Spinal cord (tissue), 10 donors: ENCODE measurements around the gene ADAMTSL1. TPM values are rescaled to one million over a fixed set of nuclear protein-coding genes. Genes with fewer than 3 reads are reported as not detected.

ENCODE experiments used
- DNase-seq, 6 donors: peaks; one replicate each; pipeline versions ENCODE4 v3.0.0 to v3.0.0-alpha.2; 2013 to 2015; ENCODE audit warnings: low spot score in 6 of 6, low read depth in 4 of 6
- H3K27ac ChIP-seq: one replicate; pipeline ENCODE4 v1.5.1; 2013; ENCODE audit warnings: low read depth, low read length, control low read depth
- H3K27me3 ChIP-seq: one replicate; pipeline ENCODE4 v1.6.1; 2013; ENCODE audit warnings: low read length; ENCODE audit not compliant: control insufficient read depth, insufficient read depth
- H3K36me3 ChIP-seq: one replicate; pipeline ENCODE4 v1.6.1; 2013; ENCODE audit warnings: low read length; ENCODE audit not compliant: control insufficient read depth, insufficient read depth
- H3K4me1 ChIP-seq: one replicate; pipeline ENCODE4 v1.6.1; 2013; ENCODE audit warnings: low read length; ENCODE audit not compliant: control insufficient read depth, insufficient read depth
- H3K4me3 ChIP-seq: one replicate; pipeline ENCODE4 v1.5.1; 2013; ENCODE audit warnings: low read depth, low read length, control low read depth
- H3K9me3 ChIP-seq: one replicate; pipeline ENCODE4 v1.6.1; 2013; ENCODE audit warnings: low read length; ENCODE audit not compliant: control insufficient read depth, insufficient read depth
- WGBS: methylation state at CpG from one replicate; pipeline ENCODE4 v1.1.5; 2013; ENCODE audit warnings: missing lambda C conversion rate; ENCODE audit not compliant: insufficient coverage; 5-methylcytosine and 5-hydroxymethylcytosine counted together
- polyA plus RNA-seq, 2 donors: library from polyadenylated mRNA; unstranded; fragments of 120-200 nt; gene quantifications; one replicate each; pipeline ENCODE4 v1.2.1, GENCODE V29; 2013; ENCODE audit not compliant: insufficient read length in 2 of 2
- total RNA-seq, 2 donors: library from RNA; depleted of rRNA in 1 of 2; stranded (reverse); fragments of 120-200 nt in 1 of 2; fragments of >200 nt in 1 of 2; gene quantifications; one replicate each; pipeline versions ENCODE4 v1.2.3 to v1.2.4, GENCODE V29; 2013 to 2014
- donor health status: healthy.

Gene ADAMTSL1
- total and polyA plus RNA-seq, 4 donors = 21.7 to 35.3 (median 28.4) TPM

DNA sequence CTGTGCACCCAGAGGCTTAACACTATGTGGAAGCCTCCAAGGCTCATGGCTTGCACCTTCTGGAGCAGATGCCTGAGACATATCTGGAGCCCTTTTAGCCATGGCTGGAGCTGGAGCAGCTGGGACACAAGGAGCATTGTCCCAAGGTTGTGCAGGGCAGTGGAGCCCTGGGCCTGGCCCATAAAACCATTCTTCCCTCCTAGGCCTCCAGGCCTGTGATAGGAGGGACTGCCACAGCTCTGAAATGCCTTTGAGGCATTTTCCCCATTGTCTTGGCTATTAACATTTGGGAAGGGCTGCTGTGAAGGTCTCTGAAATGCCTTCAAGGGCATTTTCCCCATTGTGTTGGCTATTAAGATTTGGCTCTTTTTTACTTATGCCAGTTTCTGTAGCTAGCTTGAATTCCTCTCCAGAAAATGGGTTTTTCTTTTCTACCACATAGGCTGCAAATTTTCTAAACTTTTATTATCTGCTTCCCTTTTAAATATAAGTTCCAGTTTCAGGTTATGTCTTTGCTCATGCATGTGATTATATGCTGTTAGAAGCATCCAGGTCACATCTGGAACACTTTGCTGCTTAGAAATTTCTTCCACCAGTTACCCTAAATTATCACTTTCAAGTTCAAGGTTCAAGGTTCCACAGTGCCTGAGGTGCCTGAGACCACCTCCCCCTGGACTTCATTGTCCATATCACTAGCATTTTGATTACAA lies 221.2 kb downstream of the ADAMTSL1 start:
- no peaks in the 10 kb centered on the region for H3K36me3 ChIP-seq
- no peak for DNase-seq
- H3K4me1 ChIP-seq = no peaks in the 10 kb centered on the region
- no peaks in the 10 kb centered on the region for H3K27me3 ChIP-seq
- H3K27ac ChIP-seq = no peak overlapping the region
- H3K4me3 ChIP-seq = no peak overlapping the region
- H3K9me3 ChIP-seq = peaks cover 7% of the 10 kb centered on the region

DNA sequence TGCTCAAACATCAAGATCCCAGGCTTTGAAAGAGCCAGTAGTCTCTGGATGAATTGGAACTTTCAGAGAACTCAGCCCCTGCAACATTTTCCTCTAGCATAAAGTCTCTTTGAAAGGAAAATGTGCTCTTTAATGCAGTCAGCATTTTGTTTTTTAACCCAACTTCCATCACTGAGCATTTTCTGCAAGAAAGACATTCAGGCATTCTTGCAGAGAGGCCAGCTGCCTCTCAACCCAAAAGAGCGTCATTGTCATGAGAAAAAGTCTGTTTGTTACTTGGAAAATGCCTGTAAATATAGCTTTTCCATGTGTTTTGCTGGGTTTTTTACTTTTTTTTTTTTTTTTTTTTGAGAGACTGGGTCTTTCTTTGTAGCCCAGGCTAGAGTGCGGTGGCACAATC lies 225.0 kb downstream of the ADAMTSL1 start:
- no CpG with 5 or more reads among the region's 2 CpGs for WGBS
- H3K27ac ChIP-seq = peak overlapping the region; percentile 60
- no peaks in the 10 kb centered on the region for H3K36me3 ChIP-seq

DNA sequence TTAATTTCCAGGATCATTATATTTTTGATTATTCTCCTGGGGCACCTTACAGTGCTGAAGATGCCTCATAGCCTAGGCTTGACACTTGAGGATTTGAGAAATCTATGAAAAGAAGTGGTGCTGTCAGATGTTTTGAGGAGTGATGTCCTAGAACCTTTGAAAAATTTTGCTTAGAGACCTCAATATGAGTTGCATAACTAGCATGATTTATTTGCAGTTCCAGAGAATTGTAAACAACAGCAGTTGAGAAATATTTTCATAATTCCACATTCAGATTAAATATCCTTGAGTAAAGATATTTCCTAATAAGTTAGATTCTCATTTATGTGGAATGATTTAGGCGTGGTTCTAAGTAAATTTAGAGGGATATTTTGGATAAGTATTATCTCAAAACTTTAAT lies 225.8 kb downstream of the ADAMTSL1 start:
- Histone ChIP-seq H3K36me3 (no peaks in the 10 kb centered on the region), H3K4me3 (no peak overlapping the region), H3K27me3 (no peaks in the 10 kb centered on the region), H3K27ac (no peak overlapping the region), H3K4me1 (no peaks in the 10 kb centered on the region), H3K9me3 (peaks cover 4% of the 10 kb centered on the region)
- DNase-seq = no peak
- WGBS = no CpG with 5 or more reads among the region's 1 CpG

More for the DNA sequence above, 225.0 kb downstream of the ADAMTSL1 start:
- Histone ChIP-seq H3K27me3 (no peaks in the 10 kb centered on the region), H3K4me3 (no peak overlapping the region), H3K4me1 (no peaks in the 10 kb centered on the region), H3K9me3 (peaks cover 7% of the 10 kb centered on the region)
- peak in 1 of 6 donors; percentile 29 for DNase-seq

DNA sequence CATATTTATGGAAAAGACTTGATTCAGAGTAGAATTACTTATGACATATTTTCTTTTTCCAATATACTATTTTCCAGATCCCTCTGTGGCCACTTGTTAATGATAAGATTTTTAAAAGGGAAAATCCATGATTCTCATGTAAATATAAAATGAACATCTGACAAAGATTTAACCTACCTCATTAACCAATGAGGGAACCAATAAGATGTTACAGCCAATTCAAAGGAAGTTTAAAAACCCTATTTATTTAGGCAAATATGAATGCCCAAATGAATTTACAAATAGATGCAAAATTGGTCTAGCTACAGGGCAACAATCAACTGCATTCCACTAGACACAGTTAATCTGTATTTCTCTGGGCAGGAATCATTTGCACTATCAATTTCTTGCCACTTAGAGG lies 226.8 kb downstream of the ADAMTSL1 start:
- Histone ChIP-seq H3K4me3 (no peak overlapping the region), H3K27ac (no peak overlapping the region), H3K27me3 (no peaks in the 10 kb centered on the region), H3K4me1 (no peaks in the 10 kb centered on the region), H3K9me3 (no peaks in the 10 kb centered on the region), H3K36me3 (no peaks in the 10 kb centered on the region)
- no peak for DNase-seq

DNA sequence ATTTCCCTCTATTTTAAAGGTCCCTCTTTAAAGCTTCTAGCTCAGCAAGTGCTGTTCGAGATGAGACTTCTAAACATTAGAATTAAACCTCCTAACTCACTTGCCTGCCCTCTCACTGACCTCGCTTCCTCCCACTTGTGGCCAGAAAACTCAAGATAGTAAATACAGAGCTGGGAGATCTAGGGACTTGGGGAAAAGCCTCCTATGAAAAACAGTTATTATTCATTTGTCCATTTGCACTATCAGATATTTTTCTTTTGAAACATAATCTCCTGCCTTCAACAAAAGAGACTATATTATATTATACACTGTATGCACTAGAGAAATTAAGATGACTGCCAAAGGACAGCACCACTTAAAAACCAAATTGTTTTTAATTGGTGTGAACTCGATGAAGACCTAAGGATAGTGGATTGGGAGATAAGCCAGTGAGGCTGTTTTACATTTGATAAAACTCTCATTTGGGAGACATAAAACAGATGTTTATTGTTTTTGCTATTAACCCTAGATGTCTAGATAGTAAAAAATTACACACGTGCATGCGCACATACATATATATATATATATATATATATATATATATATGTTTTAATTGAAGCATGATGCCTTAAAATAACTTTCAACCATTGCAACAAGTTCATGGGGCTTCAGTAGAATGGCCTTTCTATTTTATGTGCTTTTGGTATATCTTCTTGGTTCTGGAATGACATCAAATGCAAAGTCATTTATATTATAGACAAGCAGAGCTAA lies 229.4 kb downstream of the ADAMTSL1 start:
- no peaks in the 10 kb centered on the region for H3K27me3 ChIP-seq
- no peaks in the 10 kb centered on the region for H3K9me3 ChIP-seq
- H3K36me3 ChIP-seq = peaks cover 5% of the 10 kb centered on the region
- no peak for DNase-seq
- no peak overlapping the region for H3K4me3 ChIP-seq
- whole genome bisulfite sequencing = no CpG with 5 or more reads among the region's 5 CpGs
- H3K27ac ChIP-seq = no peak overlapping the region
- peaks cover 7% of the 10 kb centered on the region for H3K4me1 ChIP-seq

DNA sequence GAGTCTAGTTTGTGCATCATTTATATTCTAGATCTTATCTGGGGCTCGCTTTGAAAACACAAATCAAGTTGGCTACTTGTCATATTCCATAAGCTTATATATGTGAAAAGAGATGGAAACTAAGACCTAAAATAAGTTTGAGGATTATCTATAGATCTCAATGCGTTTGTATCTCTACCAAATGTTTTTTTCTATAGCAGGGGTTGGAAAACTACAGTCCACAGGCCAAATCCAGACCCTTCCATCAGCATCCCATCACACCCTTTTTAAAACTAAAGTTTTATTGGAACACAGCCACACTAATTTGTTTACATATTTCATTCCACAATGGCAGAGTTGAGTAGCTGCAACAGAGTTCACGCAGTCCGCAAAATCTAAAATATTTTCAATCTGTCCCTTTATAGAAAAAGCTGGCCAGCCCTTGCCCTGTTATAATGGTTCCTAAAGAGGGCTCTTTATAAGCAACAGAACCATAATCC lies 230.0 kb downstream of the ADAMTSL1 start:
- H3K27me3 ChIP-seq = no peaks in the 10 kb centered on the region
- no peak for DNase-seq
- no CpG with 5 or more reads among the region's 4 CpGs for WGBS
- H3K9me3 ChIP-seq = no peaks in the 10 kb centered on the region
- peaks cover 7% of the 10 kb centered on the region for H3K4me1 ChIP-seq
- H3K27ac ChIP-seq = no peak overlapping the region
- H3K36me3 ChIP-seq = peaks cover 5% of the 10 kb centered on the region
- no peak overlapping the region for H3K4me3 ChIP-seq

DNA sequence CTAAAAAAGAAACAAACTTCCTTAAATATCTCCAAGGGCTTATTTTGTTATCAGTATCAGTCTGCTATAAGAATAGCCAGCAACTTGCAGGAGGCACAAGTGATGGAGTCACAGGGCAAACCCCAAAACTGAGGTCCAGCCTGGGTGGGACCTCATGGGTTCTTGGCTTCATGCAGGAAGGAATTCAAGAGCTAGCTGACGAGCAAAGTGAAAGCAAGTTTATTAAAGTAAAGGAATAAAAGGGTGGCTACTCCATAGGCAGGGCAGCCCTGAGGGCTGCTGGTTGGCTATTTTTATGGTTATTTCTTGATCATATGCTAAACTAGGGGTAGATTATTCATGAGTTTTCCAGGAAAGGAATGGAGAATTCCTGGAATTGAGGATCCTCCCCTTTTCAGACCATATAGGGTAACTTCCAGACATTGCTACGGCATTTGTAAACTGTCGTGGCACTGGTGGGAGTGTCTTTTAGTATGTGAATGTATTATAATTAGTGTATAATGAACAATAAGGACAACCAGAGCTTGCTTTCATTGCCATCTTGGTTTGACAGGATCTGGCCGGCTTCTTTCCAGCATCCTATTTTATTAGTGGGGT lies 231.9 kb downstream of the ADAMTSL1 start:
- 63% methylated on average over 1 of the region's 4 CpGs for WGBS
- Histone ChIP-seq H3K36me3 (peaks cover 5% of the 10 kb centered on the region), H3K4me3 (no peak overlapping the region), H3K9me3 (no peaks in the 10 kb centered on the region), H3K27me3 (no peaks in the 10 kb centered on the region), H3K27ac (peak overlapping the region; percentile 2), H3K4me1 (peaks cover 7% of the 10 kb centered on the region)
- DNase-seq = no peak

DNA sequence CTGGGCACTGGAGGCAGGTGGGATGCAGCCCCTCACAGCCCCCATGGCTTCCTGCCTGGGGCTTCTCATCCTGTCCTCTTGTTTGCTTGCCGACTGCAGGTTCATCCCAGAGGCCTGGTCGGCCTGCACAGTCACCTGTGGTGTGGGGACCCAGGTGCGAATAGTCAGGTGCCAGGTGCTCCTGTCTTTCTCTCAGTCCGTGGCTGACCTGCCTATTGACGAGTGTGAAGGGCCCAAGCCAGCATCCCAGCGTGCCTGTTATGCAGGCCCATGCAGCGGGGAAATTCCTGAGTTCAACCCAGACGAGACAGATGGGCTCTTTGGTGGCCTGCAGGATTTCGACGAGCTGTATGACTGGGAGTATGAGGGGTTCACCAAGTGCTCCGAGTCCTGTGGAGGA lies 232.7 kb downstream of the ADAMTSL1 start:
- whole genome bisulfite sequencing = 76% methylated on average over 8 of the region's 11 CpGs
- H3K9me3 ChIP-seq = no peaks in the 10 kb centered on the region
- peaks cover 7% of the 10 kb centered on the region for H3K4me1 ChIP-seq
- H3K27me3 ChIP-seq = no peaks in the 10 kb centered on the region
- no peak overlapping the region for H3K4me3 ChIP-seq
- peak overlapping the region; percentile 73 for H3K27ac ChIP-seq
- H3K36me3 ChIP-seq = peaks cover 5% of the 10 kb centered on the region
- DNase-seq = no peak

DNA sequence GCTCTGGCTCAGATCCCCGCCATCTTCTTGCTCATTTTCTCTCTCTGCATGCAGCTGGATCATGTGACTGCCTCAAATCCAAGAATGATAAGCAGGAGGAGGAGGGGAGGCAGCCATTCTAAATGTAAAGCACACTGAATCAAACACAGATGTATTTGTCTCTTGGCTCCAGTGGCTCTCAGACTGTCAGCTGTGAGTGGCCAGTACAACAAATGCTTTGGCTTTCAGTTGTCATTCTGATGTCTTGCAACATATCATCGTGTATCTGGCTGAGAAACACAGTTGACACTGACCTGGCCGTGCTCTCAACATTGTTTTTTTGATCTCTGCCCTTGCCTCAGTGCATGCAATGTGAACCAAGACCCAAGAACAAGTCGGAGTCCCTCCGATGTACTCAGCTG lies 233.1 kb downstream of the ADAMTSL1 start:
- Histone ChIP-seq H3K9me3 (no peaks in the 10 kb centered on the region), H3K27ac (peak overlapping the region; percentile 73), H3K27me3 (no peaks in the 10 kb centered on the region), H3K36me3 (peaks cover 5% of the 10 kb centered on the region), H3K4me1 (peaks cover 7% of the 10 kb centered on the region), H3K4me3 (no peak overlapping the region)
- peak in 2 of 6 donors; percentile 36 to 61 for DNase-seq
- WGBS = 47% methylated on average over 2 of the region's 5 CpGs
